HepG2 (cell line): ENCODE measurements around the gene ATP9A.

ENCODE experiments used
- MYC ChIP-seq: sonication (generic); formaldehyde crosslinking; IDR thresholded peaks from 2 replicates; pipeline ENCODE4 v1.9.0; 2021; ENCODE audit warnings: missing genetic modification reagents, borderline replicate concordance
- ZNF143 ChIP-seq: sonication (generic); formaldehyde crosslinking; IDR thresholded peaks from 2 replicates; pipeline ENCODE4 v1.4.0; 2020; ENCODE audit warnings: missing genetic modification reagents

DNA sequence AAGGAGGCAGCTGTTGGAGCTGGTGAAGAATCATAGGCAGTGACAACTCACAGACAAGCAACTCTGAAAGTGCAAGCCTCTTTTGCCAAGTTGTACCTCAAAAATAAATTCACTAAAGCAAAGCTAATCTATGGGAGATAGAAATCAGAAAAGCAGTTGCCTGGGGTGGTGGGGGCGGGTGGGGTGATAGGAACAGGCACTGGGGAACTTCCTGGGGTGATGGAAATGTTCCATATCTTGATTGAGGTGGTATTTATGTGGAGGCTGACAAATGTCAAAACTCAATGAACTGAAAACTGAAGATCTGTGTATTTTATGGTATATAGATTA is 52.4 kb downstream of the ATP9A start:
- no peak for TF ChIP-seq ZNF143
- no peak for TF ChIP-seq MYC (CRISPR knock-in tag)
